ENCODE data around the gene NFX1. TPM values are rescaled to one million over a fixed set of nuclear protein-coding genes. Genes with fewer than 3 reads are reported as not detected.

The NFX1 gene
- total and polyA plus RNA-seq, 9 of the 15 experiments (the other 6 are each of a cell fraction or from before 2014, with no cell fraction given): 8.8 to 38.9 (median 26.8) TPM

- ATAC-seq: no peak
- no peaks in the 10 kb centered on the region for H3K79me2 ChIP-seq (ENCODE audit: control insufficient read depth, insufficient read depth, low read length)
- H3K4me3 ChIP-seq: no peak overlapping the region
- no peak overlapping the region for H3K9ac ChIP-seq (ENCODE audit: insufficient read depth in 1 of 2, low read depth in 2 of 2, low read length in 2 of 2)
- peaks cover 3% of the 10 kb centered on the region; the same call in 1 of the 2 replicates for H3K9me3 ChIP-seq (replicated peaks; ENCODE audit: control insufficient read depth, insufficient read depth, low read depth, low read length)
- no peak for FAIRE-seq
- intact Hi-C loops (cut with micrococcal nuclease): no loop called here
- ChIA-PET CTCF (ENCODE audit: low intra/inter-chr PET ratio) (no interaction called here), POLR2A (interaction anchor here (0.5 to 0.6 kb wide), 2 partner anchors 13 to 29 kb away, joined by 3 read pairs; no protein-coding TSS in a partner anchor)
- H3K27me3 ChIP-seq (ENCODE audit: control insufficient read depth in 2 of 2, insufficient read depth in 2 of 2, low read length in 2 of 2): no peaks in the 10 kb centered on the region
- no peak overlapping the region for H3K4me2 ChIP-seq (ENCODE audit: insufficient read depth, low read length)
- in situ Hi-C loops (cut with MboI): no loop called here
- BruUV-seq (replicated peaks): no TSS peak
- TF ChIP-seq MAX (CRISPR knock-in tag; IDR thresholded peaks at IDR 0.05): no peak
- H3K36me3 ChIP-seq (ENCODE audit: control insufficient read depth, insufficient read depth, low read length): peaks cover 71% of the 10 kb centered on the region
- WGBS (ENCODE audit: insufficient coverage, low coverage, missing lambda C conversion rate): 93% methylated on average over 5 of the region's 5 CpGs
- no peak for DNase-seq (ENCODE audit: extremely low read depth in 1 of 4, low spot score in 3 of 4)
- no peaks in the 10 kb centered on the region for H3K9me1 ChIP-seq (ENCODE audit: control insufficient read depth, insufficient read depth, low read length)
- H2AFZ ChIP-seq (ENCODE audit: low read depth, low read length): no peak overlapping the region
- H3K4me1 ChIP-seq (replicated peaks in 1 of 2; ENCODE audit: control insufficient read depth in 2 of 2, insufficient read depth in 2 of 2, low read length in 2 of 2): peaks cover 0 to 6% of the 10 kb centered on the region in 2 experiments; a peak in 3 of 5 replicates
- H3K27ac ChIP-seq (ENCODE audit: extremely low read depth, low read depth, low read length): no peak overlapping the region
- no peaks in the 10 kb centered on the region for H4K20me1 ChIP-seq (replicated peaks; ENCODE audit: control insufficient read depth, insufficient read depth, low read length)
These were observed 39.7 kb downstream of the NFX1 start for GRCh38 chr9:33329979-33330378.

GRCh38 chr9:33331377-33331891 is 41.1 kb downstream of the NFX1 start:
- Histone ChIP-seq H3K36me3 (ENCODE audit: control insufficient read depth, insufficient read depth, low read length) (peaks cover 77% of the 10 kb centered on the region), H3K4me2 (ENCODE audit: insufficient read depth, low read length) (peak overlapping the region; percentile 49), H3K9ac (ENCODE audit: insufficient read depth in 1 of 2, low read depth in 2 of 2, low read length in 2 of 2) (0 out of 4 replicates have a peak overlapping the region, but pooled peaks of 1 of the 2 experiments have one; percentile 28), H3K4me3 (no peak overlapping the region), H3K27me3 (ENCODE audit: control insufficient read depth in 2 of 2, insufficient read depth in 2 of 2, low read length in 2 of 2) (no peaks in the 10 kb centered on the region), H3K9me3 (replicated peaks; ENCODE audit: control insufficient read depth, insufficient read depth, low read depth, low read length) (peaks cover 8% of the 10 kb centered on the region), H3K79me2 (ENCODE audit: control insufficient read depth, insufficient read depth, low read length) (no peaks in the 10 kb centered on the region), H3K27ac (ENCODE audit: extremely low read depth, low read depth, low read length) (peak overlapping the region; percentile 34; the same call in 2 of the 3 replicates), H2AFZ (ENCODE audit: low read depth, low read length) (no peak overlapping the region), H3K9me1 (ENCODE audit: control insufficient read depth, insufficient read depth, low read length) (no peaks in the 10 kb centered on the region), H3K4me1 (replicated peaks in 1 of 2; ENCODE audit: control insufficient read depth in 2 of 2, insufficient read depth in 2 of 2, low read length in 2 of 2) (peaks cover 0 to 6% of the 10 kb centered on the region in 2 experiments; a peak in 3 of 5 replicates), H4K20me1 (replicated peaks; ENCODE audit: control insufficient read depth, insufficient read depth, low read length) (no peaks in the 10 kb centered on the region)
- FAIRE-seq (no peak), ATAC-seq (peak; percentile 67), DNase-seq (ENCODE audit: extremely low read depth in 1 of 4, low spot score in 3 of 4) (peak in 3 of 4 experiments; percentile 18 to 54 (median 27))
- ChIA-PET CTCF (ENCODE audit: low intra/inter-chr PET ratio) (no interaction called here), POLR2A (no interaction called here)
- in situ Hi-C loops (cut with MboI) (no loop called here), intact Hi-C loops (cut with micrococcal nuclease) (no loop called here)
- no TSS peak for BruUV-seq (replicated peaks)
- WGBS (ENCODE audit: insufficient coverage, low coverage, missing lambda C conversion rate): 18% methylated on average over 3 of the region's 3 CpGs
- TF ChIP-seq STAG1 (CRISPR knock-in tag; IDR thresholded peaks at IDR 0.05; ENCODE audit: borderline replicate concordance) (no peak), ZNF384 (IDR thresholded peaks at IDR 0.05; ENCODE audit: low read depth, low read length) (peak; percentile 65; the same call in 1 of the 2 replicates), CBX8 (IDR thresholded peaks at IDR 0.05; ENCODE audit: borderline replicate concordance, extremely low read depth, low read depth, low read length, poor library complexity, severe bottlenecking) (no peak), ZNF609 (CRISPR knock-in tag; IDR thresholded peaks at IDR 0.05; ENCODE audit: borderline replicate concordance) (no peak), CBFA2T3 (IDR thresholded peaks at IDR 0.05) (peak; percentile 95), PML (IDR thresholded peaks at IDR 0.05; ENCODE audit: low read length) (peak; percentile 83; the same call in 1 of the 2 replicates), POLR2AphosphoS5 (IDR thresholded peaks at IDR 0.05; ENCODE audit: control insufficient read depth, insufficient read depth, low read depth, low read length) (peak; percentile 58), PHF21A (IDR thresholded peaks at IDR 0.05; ENCODE audit: borderline replicate concordance, low read depth) (no peak)

All from K562 (cell line).